H9 (cell line): ENCODE results near the gene PPM1H. TPM values are rescaled to one million over a fixed set of nuclear protein-coding genes. Genes with fewer than 3 reads are reported as not detected.

Experiments used
- DNase-seq: peaks from one replicate; pipeline ENCODE4 v3.0.0-alpha.2; 2017
- H2AFZ ChIP-seq: one replicate; pipeline ENCODE4 v1.6.1; 2013; ENCODE audit warnings: mild to moderate bottlenecking, low read length, control low read depth, moderate library complexity
- H2AK5ac ChIP-seq: 2 replicates; pipeline ENCODE4 v1.6.1; 2013; ENCODE audit warnings: low read length, control low read depth, mixed read lengths; ENCODE audit not compliant: insufficient read length
- H2BK120ac ChIP-seq: one replicate; pipeline ENCODE4 v1.6.1; 2013; ENCODE audit warnings: low read depth, mild to moderate bottlenecking, low read length, control low read depth, inconsistent platforms; ENCODE audit not compliant: poor library complexity, severe bottlenecking
- H2BK12ac ChIP-seq: 2 replicates; pipeline ENCODE4 v1.6.1; 2013; ENCODE audit warnings: low read length, control low read depth, mixed read lengths, low read depth; ENCODE audit not compliant: insufficient read length
- H2BK15ac ChIP-seq: 2 replicates; pipeline ENCODE4 v1.6.1; 2013; ENCODE audit warnings: low read depth, low read length, control low read depth
- H2BK20ac ChIP-seq: one replicate; pipeline ENCODE4 v1.6.1; 2013; ENCODE audit warnings: low read depth, mild to moderate bottlenecking, low read length, control low read depth, inconsistent platforms; ENCODE audit not compliant: poor library complexity, severe bottlenecking
- H2BK5ac ChIP-seq: 2 replicates; pipeline ENCODE4 v1.6.1; 2013; ENCODE audit warnings: low read length, control low read depth, mixed read lengths; ENCODE audit not compliant: insufficient read length
- H3K14ac ChIP-seq: 2 replicates; pipeline ENCODE4 v1.6.1; 2013; ENCODE audit warnings: low read length, control low read depth; ENCODE audit not compliant: insufficient read depth
- H3K18ac ChIP-seq: 2 replicates; pipeline ENCODE4 v1.6.1; 2013; ENCODE audit warnings: low read depth, mild to moderate bottlenecking, mixed read lengths, low read length, control low read depth; ENCODE audit not compliant: insufficient read length
- H3K23ac ChIP-seq: 2 replicates; pipeline ENCODE4 v1.6.1; 2013; ENCODE audit warnings: low read length, control low read depth, mixed read lengths, low read depth; ENCODE audit not compliant: insufficient read length
- H3K23me2 ChIP-seq: 2 replicates; pipeline ENCODE4 v1.6.1; 2013; ENCODE audit warnings: low read depth, mild to moderate bottlenecking, mixed read lengths, low read length, control low read depth; ENCODE audit not compliant: insufficient read length, poor library complexity, severe bottlenecking
- H3K27ac ChIP-seq: 2 replicates; pipeline ENCODE4 v1.5.1; 2013; ENCODE audit warnings: low read length, control low read depth, mixed read lengths, low read depth; ENCODE audit not compliant: insufficient read length
- H3K27me3 ChIP-seq: 2 replicates; pipeline ENCODE4 v1.6.1; 2013; ENCODE audit warnings: low read length, control low read depth, inconsistent platforms; ENCODE audit not compliant: insufficient read depth
- H3K4ac ChIP-seq: 2 replicates; pipeline ENCODE4 v1.6.1; 2013; ENCODE audit warnings: low read depth, mild to moderate bottlenecking, control low read depth, inconsistent platforms, low read length, moderate library complexity
- H3K4me1 ChIP-seq: 2 replicates; pipeline ENCODE4 v1.6.1; 2013; ENCODE audit warnings: low read length, control low read depth, inconsistent platforms; ENCODE audit not compliant: insufficient read depth
- H3K4me2 ChIP-seq: 2 replicates; pipeline ENCODE4 v1.6.1; 2013; ENCODE audit warnings: low read length, control low read depth, mixed read lengths; ENCODE audit not compliant: insufficient read length, insufficient read depth
- H3K56ac ChIP-seq: 2 replicates; pipeline ENCODE4 v1.6.1; 2013; ENCODE audit warnings: low read depth, mild to moderate bottlenecking, mixed read lengths, low read length, control low read depth; ENCODE audit not compliant: insufficient read length
- H3K79me1 ChIP-seq: 2 replicates; pipeline ENCODE4 v1.6.1; 2013; ENCODE audit warnings: low read depth, mild to moderate bottlenecking, moderate library complexity, low read length, control low read depth, inconsistent platforms; ENCODE audit not compliant: insufficient read depth, poor library complexity, severe bottlenecking
- H3K79me2 ChIP-seq: 2 replicates; pipeline ENCODE4 v1.6.1; 2013; ENCODE audit warnings: low read length, control low read depth, inconsistent platforms; ENCODE audit not compliant: insufficient read depth
- H3K9ac ChIP-seq: 2 replicates; pipeline ENCODE4 v1.6.1; 2013; ENCODE audit warnings: low read length, control low read depth, mixed read lengths; ENCODE audit not compliant: insufficient read length; ENCODE audit errors: extremely low read depth
- H3K9me3 ChIP-seq: one replicate; pipeline ENCODE4 v1.6.1; 2013; ENCODE audit warnings: low read depth, low read length, inconsistent platforms; ENCODE audit not compliant: control insufficient read depth
- H3T11ph ChIP-seq: one replicate; pipeline ENCODE4 v1.6.1; 2013; ENCODE audit warnings: mild to moderate bottlenecking, low read length, control low read depth, inconsistent platforms
- H4K20me1 ChIP-seq: one replicate; pipeline ENCODE4 v1.6.1; 2013; ENCODE audit not compliant: control insufficient read depth, insufficient read length, insufficient read depth
- H4K5ac ChIP-seq: 2 replicates; pipeline ENCODE4 v1.6.1; 2013; ENCODE audit warnings: low read depth, mild to moderate bottlenecking, mixed read lengths, low read length, control low read depth; ENCODE audit not compliant: insufficient read length
- H4K8ac ChIP-seq: replicated peaks from 2 replicates; pipeline ENCODE4 v1.6.1; 2013; ENCODE audit warnings: low read length, control low read depth, mixed read lengths, low read depth; ENCODE audit not compliant: insufficient read length
- H4K91ac ChIP-seq: 2 replicates; pipeline ENCODE4 v1.6.1; 2013; ENCODE audit warnings: low read depth, mild to moderate bottlenecking, moderate library complexity, mixed read lengths, low read length, control low read depth; ENCODE audit not compliant: insufficient read length
- H3K27ac Mint-ChIP-seq, 3 experiments: 2 replicates in 2 of 3; 3 replicates in 1 of 3; pipeline ENCODE4 v1.8.0; 2020 to 2021; ENCODE audit warnings: mixed read lengths in 3 of 3, mild to moderate bottlenecking in 1 of 3, moderate library complexity in 1 of 3
- H3K27me3 Mint-ChIP-seq: 2 replicates; pipeline ENCODE4 v1.8.0; 2021; ENCODE audit warnings: low read depth, mild to moderate bottlenecking, moderate library complexity, mixed read lengths
- H3K36me3 Mint-ChIP-seq, 3 experiments: 2 replicates in 2 of 3; 3 replicates in 1 of 3; pipeline ENCODE4 v1.8.0; 2020 to 2021; ENCODE audit warnings: low read depth in 3 of 3, mixed read lengths in 3 of 3; ENCODE audit not compliant: insufficient read depth in 1 of 3
- H3K4me1 Mint-ChIP-seq, 2 experiments: 2 replicates each; pipeline ENCODE4 v1.8.0; 2020; ENCODE audit warnings: mixed read lengths in 2 of 2
- H3K4me3 Mint-ChIP-seq, 2 experiments: 2 replicates in 1 of 2; 3 replicates in 1 of 2; pipeline ENCODE4 v1.8.0; 2020 to 2021; ENCODE audit warnings: mild to moderate bottlenecking in 2 of 2, mixed read lengths in 2 of 2, moderate library complexity in 1 of 2
- H3K9me3 Mint-ChIP-seq, 2 experiments: 2 replicates in 1 of 2; 3 replicates in 1 of 2; pipeline ENCODE4 v1.8.0; 2020; ENCODE audit warnings: mild to moderate bottlenecking in 2 of 2, mixed read lengths in 2 of 2, moderate library complexity in 1 of 2
- WGBS: extraction: QIAGEN DNeasy Blood & Tissue Kit; methylation state at CpG from one replicate; pipeline ENCODE4 v1.1.7; 2013; ENCODE audit warnings: missing lambda C conversion rate, low lambda C conversion rate, mixed read lengths; ENCODE audit not compliant: insufficient read length; ENCODE audit errors: extremely low coverage; 5-methylcytosine and 5-hydroxymethylcytosine counted together
- total RNA-seq: library from RNA; stranded (reverse); gene quantifications from 2 replicates; pipeline ENCODE4 v1.2.1, GENCODE V29; 2021
- TF ChIP-seq, protein P1 (sequence below): fragments of 200-600 bp; sonication (generic); conservative IDR thresholded peaks from 3 replicates; pipeline ENCODE4 v1.8.0; 2021; ENCODE audit warnings: antibody characterized with exemption, mild to moderate bottlenecking

The PPM1H gene
- total RNA-seq, 1 experiment from 2014 or later, result 22.1 TPM

DNA sequence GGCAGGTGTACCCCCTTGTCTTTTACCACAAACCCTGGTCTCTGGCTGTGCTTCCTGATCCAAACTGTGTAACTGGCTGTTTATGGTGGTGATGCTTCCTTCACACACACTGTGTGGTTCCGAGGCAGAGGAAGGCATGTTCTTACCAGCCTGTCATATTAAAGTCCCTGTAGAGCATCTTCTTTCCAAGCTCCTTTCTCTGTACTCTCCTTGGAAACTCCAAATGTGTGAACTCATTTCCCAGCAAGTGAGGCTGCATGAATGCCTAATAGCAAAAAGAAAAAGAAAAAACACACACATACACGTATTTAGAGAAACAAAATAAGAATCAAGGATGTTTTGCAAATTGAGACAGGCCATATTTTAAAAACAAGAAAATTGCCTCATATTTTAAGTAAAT lies 214.9 kb downstream of the PPM1H start:
- H3K4me1 Mint-ChIP-seq, result peaks cover 48 to 53% of the 10 kb centered on the region in 2 experiments
- H3K9me3 Mint-ChIP-seq, result no peaks in the 10 kb centered on the region
- no peak overlapping the region for H2AFZ ChIP-seq

More for the DNA sequence above, 214.9 kb downstream of the PPM1H start:
- no peaks in the 10 kb centered on the region for H3K9me3 ChIP-seq
- no peak overlapping the region for H3T11ph ChIP-seq
- no peak overlapping the region for H3K56ac ChIP-seq
- no peak overlapping the region for H3K18ac ChIP-seq
- H3K27ac ChIP-seq, result no peak overlapping the region
- no peak overlapping the region for H3K4me2 ChIP-seq
- DNase-seq, result no peak
- Mint-ChIP-seq H3K27ac (no peak overlapping the region), H3K36me3 (peaks cover 0 to 7% (median 0%) of the 10 kb centered on the region in 3 experiments; a peak in 4 of 7 replicates), H3K4me3 (no peak overlapping the region), H3K27me3 (no peaks in the 10 kb centered on the region)
- no peaks in the 10 kb centered on the region for H3K79me1 ChIP-seq
- no peak overlapping the region for H3K23ac ChIP-seq
- no peak overlapping the region for H2BK12ac ChIP-seq
- no peak overlapping the region for H4K8ac ChIP-seq
- H2BK15ac ChIP-seq, result no peak overlapping the region
- H3K14ac ChIP-seq, result no peak overlapping the region
- WGBS, result no CpG with 5 or more reads among the region's 2 CpGs
- no peaks in the 10 kb centered on the region for H3K79me2 ChIP-seq
- no peak overlapping the region for H2BK120ac ChIP-seq
- H3K23me2 ChIP-seq, result no peaks in the 10 kb centered on the region
- no peak overlapping the region for H2AK5ac ChIP-seq
- no peak overlapping the region for H2BK5ac ChIP-seq
- TF ChIP-seq, protein P1, sequence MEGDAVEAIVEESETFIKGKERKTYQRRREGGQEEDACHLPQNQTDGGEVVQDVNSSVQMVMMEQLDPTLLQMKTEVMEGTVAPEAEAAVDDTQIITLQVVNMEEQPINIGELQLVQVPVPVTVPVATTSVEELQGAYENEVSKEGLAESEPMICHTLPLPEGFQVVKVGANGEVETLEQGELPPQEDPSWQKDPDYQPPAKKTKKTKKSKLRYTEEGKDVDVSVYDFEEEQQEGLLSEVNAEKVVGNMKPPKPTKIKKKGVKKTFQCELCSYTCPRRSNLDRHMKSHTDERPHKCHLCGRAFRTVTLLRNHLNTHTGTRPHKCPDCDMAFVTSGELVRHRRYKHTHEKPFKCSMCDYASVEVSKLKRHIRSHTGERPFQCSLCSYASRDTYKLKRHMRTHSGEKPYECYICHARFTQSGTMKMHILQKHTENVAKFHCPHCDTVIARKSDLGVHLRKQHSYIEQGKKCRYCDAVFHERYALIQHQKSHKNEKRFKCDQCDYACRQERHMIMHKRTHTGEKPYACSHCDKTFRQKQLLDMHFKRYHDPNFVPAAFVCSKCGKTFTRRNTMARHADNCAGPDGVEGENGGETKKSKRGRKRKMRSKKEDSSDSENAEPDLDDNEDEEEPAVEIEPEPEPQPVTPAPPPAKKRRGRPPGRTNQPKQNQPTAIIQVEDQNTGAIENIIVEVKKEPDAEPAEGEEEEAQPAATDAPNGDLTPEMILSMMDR, result no peak
- H3K4ac ChIP-seq, result no peak overlapping the region
- H4K5ac ChIP-seq, result no peak overlapping the region
- H4K20me1 ChIP-seq, result no peaks in the 10 kb centered on the region
- H4K91ac ChIP-seq, result no peak overlapping the region
- no peak overlapping the region for H2BK20ac ChIP-seq
- H3K4me1 ChIP-seq, result peaks cover 9% of the 10 kb centered on the region; the same call in 1 of the 2 replicates
- no peaks in the 10 kb centered on the region for H3K27me3 ChIP-seq
- H3K9ac ChIP-seq, result no peak overlapping the region
